ENCODE measurements around the gene LSAMP.

GRCh38 chr3:115830764-115831395, 614.4 kb downstream of the LSAMP start:
- TF ChIP-seq CTCF (IDR thresholded peaks at IDR 0.05) (no peak), POLR2AphosphoS5 (IDR thresholded peaks at IDR 0.05; ENCODE audit: low read depth, low read length) (no peak), SIN3A (IDR thresholded peaks at IDR 0.05; ENCODE audit: borderline replicate concordance, insufficient read depth, low read depth, low read length) (no peak)
- TF ChIP-seq, protein P1, sequence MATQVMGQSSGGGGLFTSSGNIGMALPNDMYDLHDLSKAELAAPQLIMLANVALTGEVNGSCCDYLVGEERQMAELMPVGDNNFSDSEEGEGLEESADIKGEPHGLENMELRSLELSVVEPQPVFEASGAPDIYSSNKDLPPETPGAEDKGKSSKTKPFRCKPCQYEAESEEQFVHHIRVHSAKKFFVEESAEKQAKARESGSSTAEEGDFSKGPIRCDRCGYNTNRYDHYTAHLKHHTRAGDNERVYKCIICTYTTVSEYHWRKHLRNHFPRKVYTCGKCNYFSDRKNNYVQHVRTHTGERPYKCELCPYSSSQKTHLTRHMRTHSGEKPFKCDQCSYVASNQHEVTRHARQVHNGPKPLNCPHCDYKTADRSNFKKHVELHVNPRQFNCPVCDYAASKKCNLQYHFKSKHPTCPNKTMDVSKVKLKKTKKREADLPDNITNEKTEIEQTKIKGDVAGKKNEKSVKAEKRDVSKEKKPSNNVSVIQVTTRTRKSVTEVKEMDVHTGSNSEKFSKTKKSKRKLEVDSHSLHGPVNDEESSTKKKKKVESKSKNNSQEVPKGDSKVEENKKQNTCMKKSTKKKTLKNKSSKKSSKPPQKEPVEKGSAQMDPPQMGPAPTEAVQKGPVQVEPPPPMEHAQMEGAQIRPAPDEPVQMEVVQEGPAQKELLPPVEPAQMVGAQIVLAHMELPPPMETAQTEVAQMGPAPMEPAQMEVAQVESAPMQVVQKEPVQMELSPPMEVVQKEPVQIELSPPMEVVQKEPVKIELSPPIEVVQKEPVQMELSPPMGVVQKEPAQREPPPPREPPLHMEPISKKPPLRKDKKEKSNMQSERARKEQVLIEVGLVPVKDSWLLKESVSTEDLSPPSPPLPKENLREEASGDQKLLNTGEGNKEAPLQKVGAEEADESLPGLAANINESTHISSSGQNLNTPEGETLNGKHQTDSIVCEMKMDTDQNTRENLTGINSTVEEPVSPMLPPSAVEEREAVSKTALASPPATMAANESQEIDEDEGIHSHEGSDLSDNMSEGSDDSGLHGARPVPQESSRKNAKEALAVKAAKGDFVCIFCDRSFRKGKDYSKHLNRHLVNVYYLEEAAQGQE (IDR thresholded peaks at IDR 0.05; ENCODE audit: insufficient read depth in 1 of 2, low read depth in 2 of 2, low read length in 1 of 2), result no peak
